ENCODE data around the gene ASCL1.

GRCh38 chr12:102964872-102965271 lies 7.4 kb downstream of the ASCL1 start:
- TF ChIP-seq POLR2A (IDR thresholded peaks at IDR 0.05) (no peak), CTCF (IDR thresholded peaks at IDR 0.05) (no peak), EP300 (IDR thresholded peaks at IDR 0.05) (no peak)

Data from stomach (tissue), 4 donors.